GM12878 (cell line): ENCODE data around the gene UNC13D. TPM values are rescaled to one million over a fixed set of nuclear protein-coding genes. Genes with fewer than 3 reads are reported as not detected.

Experiments used
- ATF2 ChIP-seq: IDR thresholded peaks from 2 replicates; pipeline ENCODE4 v1.6.1; 2012; ENCODE audit warnings: low read length, inconsistent platforms
- DPF2 ChIP-seq: fragments of 450-650 bp; IDR thresholded peaks from 2 replicates; pipeline ENCODE4 v1.6.1; 2017; ENCODE audit warnings: mild to moderate bottlenecking
- ESRRA ChIP-seq: IDR thresholded peaks from 2 replicates; pipeline ENCODE4 v1.6.1; 2012; ENCODE audit warnings: mild to moderate bottlenecking, low read length, improper control_type of control experiment
- ETV6 ChIP-seq, 2 experiments: fragments of 450-650 bp in 1 of 2; IDR thresholded peaks in 1 of 2; conservative IDR thresholded peaks in 1 of 2; 2 replicates each; pipeline ENCODE4 v1.6.1; 2014; ENCODE audit warnings: antibody characterized with exemption in 1 of 2, borderline replicate concordance in 1 of 2, low read depth in 1 of 2, mild to moderate bottlenecking in 1 of 2, moderate library complexity in 1 of 2
- GABPA ChIP-seq: IDR thresholded peaks from 2 replicates; pipeline ENCODE4 v1.6.1; 2014; ENCODE audit warnings: antibody characterized with exemption, low read depth, mild to moderate bottlenecking, inconsistent platforms
- IKZF1 ChIP-seq: fragments of 450-650 bp; conservative IDR thresholded peaks from 2 replicates; pipeline ENCODE4 v1.6.1; 2017; ENCODE audit warnings: antibody characterized with exemption, mild to moderate bottlenecking
- IKZF2 ChIP-seq, 2 experiments: fragments of 450-650 bp; IDR thresholded peaks; 2 replicates each; pipeline ENCODE4 v1.6.1; 2017; ENCODE audit warnings: mild to moderate bottlenecking in 2 of 2, moderate library complexity in 2 of 2
- JUNB ChIP-seq: IDR thresholded peaks from 2 replicates; pipeline ENCODE4 v1.6.1; 2016; ENCODE audit warnings: antibody characterized with exemption, mild to moderate bottlenecking
- NFIC ChIP-seq: IDR thresholded peaks from 2 replicates; pipeline ENCODE4 v1.6.1; 2012; ENCODE audit warnings: low read depth, mild to moderate bottlenecking, inconsistent platforms, low read length, moderate library complexity
- RUNX3 ChIP-seq: IDR thresholded peaks from 2 replicates; pipeline ENCODE4 v1.6.1; 2012; ENCODE audit warnings: low read length, inconsistent platforms
- SKIL ChIP-seq: fragments of 450-650 bp; IDR thresholded peaks from 2 replicates; pipeline ENCODE4 v1.6.1; 2017; ENCODE audit warnings: mild to moderate bottlenecking, low read depth, inconsistent platforms; ENCODE audit not compliant: poor library complexity, severe bottlenecking
- TCF7 ChIP-seq: IDR thresholded peaks from 2 replicates; pipeline ENCODE4 v1.6.1; 2014; ENCODE audit warnings: antibody characterized with exemption, borderline replicate concordance
- ZBTB33 ChIP-seq: fragments of 450-650 bp; IDR thresholded peaks from 2 replicates; pipeline ENCODE4 v1.6.1; 2017; ENCODE audit warnings: mild to moderate bottlenecking
- ZBTB40 ChIP-seq: fragments of 450-650 bp; IDR thresholded peaks from 2 replicates; pipeline ENCODE4 v1.6.1; 2016; ENCODE audit warnings: mild to moderate bottlenecking, moderate library complexity, borderline replicate concordance
- ZNF592 ChIP-seq: fragments of 450-650 bp; IDR thresholded peaks from 2 replicates; pipeline ENCODE4 v1.6.1; 2017; ENCODE audit warnings: mild to moderate bottlenecking, moderate library complexity
- polyA plus RNA-seq, 11 experiments: library from polyadenylated mRNA; depleted of rRNA in 4 of 11; unstranded in 6 of 11; stranded (reverse) in 5 of 11; fragments of >200 nt; fragmentation: Nextera tagmentation in 4 of 11; fragmentation: Illumina TruSeq in 1 of 11; extraction: Ambion mirVana in 4 of 11; extraction: Trizol in 1 of 11; gene quantifications; 1 replicate in 1 of 11; 2 replicates in 10 of 11; pipeline versions ENCODE4 v1.2.1 to v1.2.3, GENCODE V29; 2011 to 2016; ENCODE audit warnings: inconsistent platforms in 2 of 11, missing spikeins in 2 of 11, low read depth in 1 of 11
- total RNA-seq, 4 experiments: library from RNA; depleted of rRNA in 3 of 4; stranded (reverse); fragments of >200 nt in 3 of 4; fragmentation: Illumina TruSeq in 1 of 4; extraction: Trizol in 1 of 4; gene quantifications; 2 replicates each; pipeline versions ENCODE4 v1.2.1 to v1.2.3, GENCODE V29; 2013 to 2021

UNC13D gene
- total and polyA plus RNA-seq, 10 of the 15 experiments (the other 5 are each of a cell fraction or from before 2014, with no cell fraction given): 0.32 to 63.9 (median 25.2) TPM

- TF ChIP-seq ZBTB33: no peak
- TF ChIP-seq ZNF592: 0 out of 2 replicates have a peak, but pooled peaks have one; percentile 70
- peak; percentile 55; the same call in 1 of the 2 replicates for TF ChIP-seq RUNX3
- peak; percentile 87 for TF ChIP-seq ATF2
- peak; percentile 46; the same call in 1 of the 2 replicates for TF ChIP-seq NFIC
- TF ChIP-seq JUNB: peak; percentile 42
- no peak; the same call in 1 of the 2 replicates for TF ChIP-seq ZBTB40
- peak; percentile 78 for TF ChIP-seq ESRRA
- TF ChIP-seq IKZF1: peak; percentile 50
- peak; percentile 40 to 58; a peak in 2 of 4 replicates for TF ChIP-seq IKZF2 (IDR thresholded peaks at IDR 0.05)
- no peak for TF ChIP-seq GABPA
- TF ChIP-seq TCF7: peak; percentile 79; the same call in 1 of the 2 replicates
- peak in 1 of 2 experiments; percentile 65; a peak in 2 of 4 replicates for TF ChIP-seq ETV6 (conservative IDR thresholded peaks at IDR 0.05 in 1 of 2, IDR thresholded peaks at IDR 0.05 in 1 of 2; ENCODE audit: borderline replicate concordance in 1 of 2, low read depth in 1 of 2)
- TF ChIP-seq SKIL: peak; percentile 67
- TF ChIP-seq DPF2: 0 out of 2 replicates have a peak, but pooled peaks have one; percentile 43
Measured at GRCh38 chr17:75783069-75783783, 61.0 kb downstream of the UNC13D start (continued).
